ENCODE data around the gene SLC7A5.
"Not testable (repeated sequence)": the region's sequence is repeated elsewhere in the genome, so short reads cannot be mapped to it uniquely, and the experiment has no call there.

SLC7A5 gene

GRCh38 chr16:87832137-87832527 lies 37.2 kb downstream of the SLC7A5 start:
- no peak for DNase-seq

- DNase-seq, result no peak
Measured at GRCh38 chr16:87831421-87832136, 37.7 kb downstream of the SLC7A5 start.

GRCh38 chr16:87830673-87831420 lies 38.5 kb downstream of the SLC7A5 start:
- no peak for DNase-seq

GRCh38 chr16:87829988-87830672 lies 39.2 kb downstream of the SLC7A5 start:
- no peak for DNase-seq

GRCh38 chr16:87829622-87829980 lies 39.7 kb downstream of the SLC7A5 start:
- DNase-seq, result no peak

- no peak for DNase-seq
Measured at GRCh38 chr16:87828907-87829621, 40.2 kb downstream of the SLC7A5 start.

GRCh38 chr16:87828071-87828906 lies 41.0 kb downstream of the SLC7A5 start:
- no peak for DNase-seq

- not testable (repeated sequence) for DNase-seq
Measured at GRCh38 chr16:87827588-87827915, 41.8 kb downstream of the SLC7A5 start.

GRCh38 chr16:87826798-87827587 lies 42.3 kb downstream of the SLC7A5 start:
- DNase-seq, result no peak

- not testable (repeated sequence) for DNase-seq
Measured at GRCh38 chr16:87826407-87826797, 42.9 kb downstream of the SLC7A5 start.

- not testable (repeated sequence) for DNase-seq
Measured at GRCh38 chr16:87825842-87826120, 43.5 kb downstream of the SLC7A5 start.

GRCh38 chr16:87824991-87825841 lies 44.1 kb downstream of the SLC7A5 start:
- no peak for DNase-seq

GRCh38 chr16:87824016-87824990 lies 45.0 kb downstream of the SLC7A5 start:
- DNase-seq, result no peak

GRCh38 chr16:87823181-87823929 lies 46.0 kb downstream of the SLC7A5 start:
- DNase-seq, result no peak

- DNase-seq, result no peak
Measured at GRCh38 chr16:87822108-87822970, 47.0 kb downstream of the SLC7A5 start.

GRCh38 chr16:87821376-87822107 lies 47.8 kb downstream of the SLC7A5 start:
- DNase-seq, result no peak

GRCh38 chr16:87819983-87820382 lies 49.3 kb downstream of the SLC7A5 start:
- no peak for DNase-seq
